Spleen (tissue), 11 donors: Measurements from ENCODE around the gene AARS2. TPM values are rescaled to one million over a fixed set of nuclear protein-coding genes. Genes with fewer than 3 reads are reported as not detected.

ENCODE experiments used
- DNase-seq: peaks from one replicate; pipeline ENCODE4 v3.0.0-alpha.2; 2020
- H3K27ac ChIP-seq, 8 donors: fragments of 200-600 bp; sonication (generic) in 7 of 8; 1 replicate in 4 of 8; 2 replicates in 4 of 8; pipeline versions ENCODE4 v1.5.0 to v1.8.0; 2016 to 2021; ENCODE audit warnings: inconsistent platforms in 4 of 8, mild to moderate bottlenecking in 4 of 8, moderate library complexity in 1 of 8
- H3K27me3 ChIP-seq, 7 donors: fragments of 200-600 bp; sonication (generic) in 6 of 7; replicated peaks in 1 of 7; 1 replicate in 4 of 7; 2 replicates in 3 of 7; pipeline versions ENCODE4 v1.5.0 to v1.8.0; 2016 to 2021; ENCODE audit warnings: inconsistent platforms in 3 of 7, mild to moderate bottlenecking in 1 of 7
- H3K36me3 ChIP-seq, 6 donors: fragments of 200-600 bp; sonication (generic) in 5 of 6; 1 replicate in 4 of 6; 2 replicates in 2 of 6; pipeline versions ENCODE4 v1.5.0 to v1.8.0; 2016 to 2021; ENCODE audit warnings: inconsistent platforms in 2 of 6
- H3K4me1 ChIP-seq, 6 donors: fragments of 200-600 bp; sonication (generic) in 5 of 6; 1 replicate in 3 of 6; 2 replicates in 3 of 6; pipeline versions ENCODE4 v1.5.0 to v1.8.0; 2016 to 2021; ENCODE audit warnings: inconsistent platforms in 3 of 6
- H3K4me3 ChIP-seq, 8 donors: fragments of 200-600 bp; sonication (generic) in 7 of 8; 1 replicate in 4 of 8; 2 replicates in 4 of 8; pipeline versions ENCODE4 v1.5.0 to v1.8.0; 2016 to 2021; ENCODE audit warnings: inconsistent platforms in 4 of 8, mild to moderate bottlenecking in 4 of 8, moderate library complexity in 2 of 8
- H3K9me3 ChIP-seq, 8 donors: fragments of 200-600 bp; sonication (generic) in 7 of 8; 1 replicate in 4 of 8; 2 replicates in 4 of 8; pipeline versions ENCODE4 v1.5.0 to v1.8.0; 2016 to 2021; ENCODE audit warnings: inconsistent platforms in 4 of 8
- CTCF ChIP-seq, 11 experiments: fragments of 200-600 bp in 7 of 11; fragments of 450-650 bp in 4 of 11; sonication (generic) in 4 of 11; IDR thresholded peaks in 8 of 11; conservative IDR thresholded peaks in 3 of 11; 1 replicate in 7 of 11; 2 replicates in 4 of 11; pipeline versions ENCODE4 v1.4.0 to v1.8.0; 2016 to 2021; ENCODE audit warnings: antibody characterized with exemption in 11 of 11, inconsistent platforms in 4 of 11, mild to moderate bottlenecking in 1 of 11
- POLR2A ChIP-seq, 3 donors: fragments of 450-650 bp; IDR thresholded peaks; one replicate each; pipeline ENCODE4 v1.5.1; 2017; ENCODE audit warnings: antibody characterized with exemption in 3 of 3, mild to moderate bottlenecking in 1 of 3
- POLR2AphosphoS5 ChIP-seq, 3 donors: sonication (generic); formaldehyde crosslinking; IDR thresholded peaks; one replicate each; pipeline ENCODE4 v1.5.1; 2017; ENCODE audit warnings: antibody characterized with exemption in 3 of 3
- WGBS, 5 donors: extraction: QIAGEN DNeasy Blood & Tissue Kit in 3 of 5; methylation state at CpG; one replicate each; pipeline versions ENCODE4 v1.1.5 to v1.1.7; 2013 to 2018; 5-methylcytosine and 5-hydroxymethylcytosine counted together
- intact Hi-C: fragments of 100-400 bp; cut with DNase I; formaldehyde crosslinking; loops from one replicate; pipeline ENCODE4 v1.15.0; 2023; ENCODE audit warnings: low total_unique reads
- polyA plus RNA-seq, 3 donors: library from polyadenylated mRNA; stranded (reverse); fragments of 200-250 nt; gene quantifications; one replicate each; pipeline ENCODE4 v1.2.1, GENCODE V29; 2013
- total RNA-seq, 7 donors: library from RNA; depleted of rRNA in 3 of 7; stranded (reverse); fragments of >200 nt in 3 of 7; fragmentation: NEBNext Ultra II Directional in 4 of 7; extraction: Animal tissue kit (Norgen Biotek cat#: 25700) in 4 of 7; gene quantifications; one replicate each; pipeline versions ENCODE4 v1.1.0 to v1.2.1, GENCODE V29; 2016 to 2021
- donor health status: healthy with polysubstance abuse.
- donor health status: DM: no; HTN: no; CAD: no; lungs with moderate emphysema.
- donor health status: DM: no; HTN: no; CAD: no.
- donor health status: Bipolar disorder and iron deficiency.
- donor health status: healthy.
- donor health status: DM: no; HTN: no; CAD: no.
- donor health status: DM: yes; HTN: yes; CAD: no.

The AARS2 gene
- total and polyA plus RNA-seq, 10 donors, result 3.5 to 16.8 (median 13.7) TPM

GRCh38 chr6:44260011-44260410 is 53.1 kb downstream of the AARS2 start:
- H3K4me3 ChIP-seq, result peak overlapping the region in 1 of 8 donors; percentile 35
- intact Hi-C loops, result no loop called here
- H3K36me3 ChIP-seq, result peaks cover 2 to 59% (median 42%) of the 10 kb centered on the region in 6 donors
- no peaks in the 10 kb centered on the region for H3K27me3 ChIP-seq
- WGBS, 5 donors, result 70 to 93% (median 89%) methylated on average over 8 of the region's 8 CpGs
- TF ChIP-seq POLR2A (IDR thresholded peaks at IDR 0.05), result no peak
- TF ChIP-seq CTCF (IDR thresholded peaks at IDR 0.05 in 8 of 11, conservative IDR thresholded peaks at IDR 0.05 in 3 of 11), result no peak
- TF ChIP-seq POLR2AphosphoS5 (IDR thresholded peaks at IDR 0.05), result peak in 2 of 3 donors; percentile 39 to 54
- peaks cover 41 to 98% (median 90%) of the 10 kb centered on the region in 6 donors for H3K4me1 ChIP-seq
- no peaks in the 10 kb centered on the region for H3K9me3 ChIP-seq
- peak; percentile 81 for DNase-seq
- peak overlapping the region in 7 of 8 donors; percentile 41 to 98 (median 95) for H3K27ac ChIP-seq

- no peaks in the 10 kb centered on the region for H3K9me3 ChIP-seq
- intact Hi-C loops, result no loop called here
- 80 to 87% (median 86%) methylated on average over 3 of the region's 3 CpGs for WGBS, 5 donors
- H3K4me1 ChIP-seq, result peaks cover 41 to 98% (median 92%) of the 10 kb centered on the region in 6 donors
- TF ChIP-seq POLR2AphosphoS5 (IDR thresholded peaks at IDR 0.05) (peak in 1 of 3 donors; percentile 12), CTCF (IDR thresholded peaks at IDR 0.05 in 8 of 11, conservative IDR thresholded peaks at IDR 0.05 in 3 of 11) (no peak)
- H3K4me3 ChIP-seq, result no peak overlapping the region
- H3K27me3 ChIP-seq, result no peaks in the 10 kb centered on the region
- peak; percentile 68 for DNase-seq
- peaks cover 7 to 70% (median 52%) of the 10 kb centered on the region in 6 donors for H3K36me3 ChIP-seq
- peak overlapping the region in 7 of 8 donors; percentile 41 to 98 (median 95) for H3K27ac ChIP-seq
Observed at GRCh38 chr6:44258921-44259320, 54.2 kb downstream of the AARS2 start.

- intact Hi-C loops, result no loop called here
- Histone ChIP-seq H3K4me3 (peak overlapping the region in 2 of 8 donors; percentile 92 to 98), H3K36me3 (peaks cover 7 to 75% (median 58%) of the 10 kb centered on the region in 6 donors), H3K9me3 (no peaks in the 10 kb centered on the region), H3K27ac (peak overlapping the region in 7 of 8 donors; percentile 91 to 98 (median 95)), H3K4me1 (peaks cover 41 to 98% (median 92%) of the 10 kb centered on the region in 6 donors), H3K27me3 (no peaks in the 10 kb centered on the region)
- TF ChIP-seq POLR2A (IDR thresholded peaks at IDR 0.05) (no peak), POLR2AphosphoS5 (IDR thresholded peaks at IDR 0.05) (no peak), CTCF (IDR thresholded peaks at IDR 0.05 in 8 of 11, conservative IDR thresholded peaks at IDR 0.05 in 3 of 11) (no peak)
- WGBS, 5 donors, result 59 to 74% (median 67%) methylated on average over 9 of the region's 9 CpGs
- DNase-seq, result peak; percentile 76
Observed at GRCh38 chr6:44258325-44258863, 54.8 kb downstream of the AARS2 start.

GRCh38 chr6:44257753-44258324 is 55.3 kb downstream of the AARS2 start:
- H3K27me3 ChIP-seq, result no peaks in the 10 kb centered on the region
- peaks cover 7 to 81% (median 63%) of the 10 kb centered on the region in 6 donors for H3K36me3 ChIP-seq
- intact Hi-C loops, result no loop called here
- H3K4me1 ChIP-seq, result peaks cover 41 to 98% (median 90%) of the 10 kb centered on the region in 6 donors
- no peak for DNase-seq
- TF ChIP-seq POLR2A (IDR thresholded peaks at IDR 0.05) (no peak), POLR2AphosphoS5 (IDR thresholded peaks at IDR 0.05) (peak in 1 of 3 donors; percentile 36), CTCF (IDR thresholded peaks at IDR 0.05 in 8 of 11, conservative IDR thresholded peaks at IDR 0.05 in 3 of 11) (peak in 7 of 11 experiments; percentile 0 to 52 (median 7))
- H3K9me3 ChIP-seq, result no peaks in the 10 kb centered on the region
- H3K27ac ChIP-seq, result peak overlapping the region; percentile 91 to 98 (median 94)
- WGBS, 5 donors, result 28 to 37% (median 36%) methylated on average over 15 of the region's 15 CpGs
- H3K4me3 ChIP-seq, result peak overlapping the region; percentile 78 to 98 (median 88)
